Measurements from ENCODE around the gene PLXDC1.

DNA sequence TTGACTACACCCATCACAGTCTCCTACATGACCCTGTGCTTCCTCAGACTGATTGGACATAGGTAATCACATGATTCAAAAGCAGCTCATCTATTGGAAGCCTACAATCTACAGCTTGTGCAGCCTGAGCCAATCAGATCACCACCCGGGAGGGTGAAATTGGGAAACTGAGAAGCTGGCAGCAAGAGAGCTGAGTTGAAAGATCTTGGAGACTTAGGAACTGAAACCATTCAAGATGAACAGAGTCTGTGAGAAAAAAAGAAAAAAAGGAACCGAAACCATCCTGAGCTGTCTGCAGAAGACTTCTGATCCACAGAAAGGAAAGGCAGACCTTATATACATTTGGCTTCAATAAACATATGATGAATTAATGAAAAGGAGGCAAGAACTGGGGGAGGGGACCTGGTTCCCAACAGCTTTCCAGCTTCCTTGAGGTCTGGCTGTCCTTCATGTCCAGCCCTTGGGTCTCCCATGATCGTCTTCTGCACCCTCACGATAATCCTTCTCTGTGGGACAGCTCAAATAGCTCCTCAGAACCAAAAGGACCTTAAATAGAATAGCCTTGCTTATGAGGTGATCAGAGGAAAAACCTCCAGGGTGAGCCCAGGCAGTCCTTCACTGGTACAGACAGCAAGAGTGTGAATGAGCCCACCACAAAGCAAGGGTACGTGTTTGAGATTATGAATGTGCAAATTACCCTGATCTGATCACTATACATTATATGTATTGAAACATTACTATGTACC lies 32.6 kb downstream of the PLXDC1 start:
- TF ChIP-seq EZH2 (IDR thresholded peaks at IDR 0.05): no peak
- TF ChIP-seq, protein P1, sequence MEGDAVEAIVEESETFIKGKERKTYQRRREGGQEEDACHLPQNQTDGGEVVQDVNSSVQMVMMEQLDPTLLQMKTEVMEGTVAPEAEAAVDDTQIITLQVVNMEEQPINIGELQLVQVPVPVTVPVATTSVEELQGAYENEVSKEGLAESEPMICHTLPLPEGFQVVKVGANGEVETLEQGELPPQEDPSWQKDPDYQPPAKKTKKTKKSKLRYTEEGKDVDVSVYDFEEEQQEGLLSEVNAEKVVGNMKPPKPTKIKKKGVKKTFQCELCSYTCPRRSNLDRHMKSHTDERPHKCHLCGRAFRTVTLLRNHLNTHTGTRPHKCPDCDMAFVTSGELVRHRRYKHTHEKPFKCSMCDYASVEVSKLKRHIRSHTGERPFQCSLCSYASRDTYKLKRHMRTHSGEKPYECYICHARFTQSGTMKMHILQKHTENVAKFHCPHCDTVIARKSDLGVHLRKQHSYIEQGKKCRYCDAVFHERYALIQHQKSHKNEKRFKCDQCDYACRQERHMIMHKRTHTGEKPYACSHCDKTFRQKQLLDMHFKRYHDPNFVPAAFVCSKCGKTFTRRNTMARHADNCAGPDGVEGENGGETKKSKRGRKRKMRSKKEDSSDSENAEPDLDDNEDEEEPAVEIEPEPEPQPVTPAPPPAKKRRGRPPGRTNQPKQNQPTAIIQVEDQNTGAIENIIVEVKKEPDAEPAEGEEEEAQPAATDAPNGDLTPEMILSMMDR (IDR thresholded peaks at IDR 0.05): no peak

All from neural progenitor cell (in vitro differentiated cells).